IMR-90 (cell line): Measurements from ENCODE around the gene ECHS1. TPM values are rescaled to one million over a fixed set of nuclear protein-coding genes. Genes with fewer than 3 reads are reported as not detected.

Source experiments
- ATAC-seq: fragments of 200-7000 bp; cut with Tn5 transposase; 2 replicates; pipeline ENCODE4 v1.9.1; 2020; ENCODE audit warnings: low read depth, mild to moderate bottlenecking, moderate library complexity
- BruUV-seq: library from RNA; stranded (reverse); fragments of 400-500 nt; replicated peaks from 2 replicates; lab custom pipeline; 2021; lab: Mats Ljungman, UMichigan
- CTCF ChIA-PET: fragments of 300-600 bp; formaldehyde crosslinking; extraction: SDS; loops from one replicate; lab custom pipeline; 2021; ENCODE audit warnings: antibody characterized with exemption; lab: Yijun Ruan, JAX
- POLR2A ChIA-PET: fragments of 300-600 bp; sonication (Branson Sonifier 250); formaldehyde crosslinking; loops from one replicate; lab custom pipeline; 2022; ENCODE audit warnings: antibody characterized with exemption; ENCODE audit not compliant: unreplicated experiment; lab: Charles Lee
- DNase-seq: peaks from one replicate; pipeline ENCODE4 v3.0.0; 2013
- H2AFZ ChIP-seq: replicated peaks from 2 replicates; pipeline ENCODE3; 2013; ENCODE audit warnings: low read length, mild to moderate bottlenecking; ENCODE audit not compliant: poor library complexity
- H2AK5ac ChIP-seq: 2 replicates; pipeline ENCODE4 v1.6.1; 2013; ENCODE audit warnings: low read depth, low read length, inconsistent platforms
- H2AK9ac ChIP-seq: replicated peaks from 2 replicates; pipeline ENCODE3; 2013; ENCODE audit warnings: mild to moderate bottlenecking, low read depth, low read length, moderate library complexity; ENCODE audit not compliant: poor library complexity
- H2BK120ac ChIP-seq: 2 replicates; pipeline ENCODE4 v1.6.1; 2013; ENCODE audit warnings: low read depth, low read length, inconsistent platforms
- H2BK15ac ChIP-seq: 3 replicates; pipeline ENCODE4 v1.6.1; 2013; ENCODE audit warnings: low read depth, low read length, inconsistent platforms
- H2BK20ac ChIP-seq: 2 replicates; pipeline ENCODE4 v1.6.1; 2013; ENCODE audit warnings: low read depth, mild to moderate bottlenecking, inconsistent platforms, low read length, moderate library complexity
- H2BK5ac ChIP-seq: 2 replicates; pipeline ENCODE4 v1.6.1; 2013; ENCODE audit warnings: mild to moderate bottlenecking, low read depth, low read length, inconsistent platforms; ENCODE audit not compliant: poor library complexity, severe bottlenecking
- H3K14ac ChIP-seq: replicated peaks from 2 replicates; pipeline ENCODE4 v1.6.1; 2013; ENCODE audit warnings: low read depth, low read length, inconsistent platforms
- H3K18ac ChIP-seq: 2 replicates; pipeline ENCODE4 v1.6.1; 2013; ENCODE audit warnings: low read depth, low read length, control low read depth
- H3K23ac ChIP-seq: 2 replicates; pipeline ENCODE4 v1.6.1; 2013; ENCODE audit warnings: low read depth, low read length, inconsistent platforms
- H3K27ac ChIP-seq: 2 replicates; pipeline ENCODE4 v1.5.1; 2013; ENCODE audit warnings: mild to moderate bottlenecking, control low read depth, low read length; ENCODE audit not compliant: insufficient read depth
- H3K27me3 ChIP-seq: 2 replicates; pipeline ENCODE4 v1.6.1; 2013; ENCODE audit warnings: low read length; ENCODE audit not compliant: control insufficient read depth, insufficient read depth
- H3K36me3 ChIP-seq: 2 replicates; pipeline ENCODE4 v1.6.1; 2013; ENCODE audit warnings: low read length, mixed read lengths; ENCODE audit not compliant: control insufficient read depth, insufficient read depth
- H3K4ac ChIP-seq: 2 replicates; pipeline ENCODE4 v1.6.1; 2013; ENCODE audit warnings: low read depth, low read length, inconsistent platforms
- H3K4me1 ChIP-seq: 2 replicates; pipeline ENCODE4 v1.6.1; 2013; ENCODE audit warnings: low read length, mixed read lengths; ENCODE audit not compliant: control insufficient read depth, insufficient read depth
- H3K4me2 ChIP-seq: 2 replicates; pipeline ENCODE4 v1.6.1; 2013; ENCODE audit warnings: low read depth, mild to moderate bottlenecking, control low read depth, low read length, moderate library complexity
- H3K4me3 ChIP-seq: 2 replicates; pipeline ENCODE4 v1.5.1; 2013; ENCODE audit warnings: low read depth, mild to moderate bottlenecking, control low read depth, low read length, moderate library complexity; ENCODE audit not compliant: insufficient read depth
- H3K56ac ChIP-seq: 2 replicates; pipeline ENCODE4 v1.6.1; 2013; ENCODE audit warnings: low read length, inconsistent platforms; ENCODE audit not compliant: insufficient read depth; ENCODE audit errors: extremely low read depth
- H3K79me1 ChIP-seq, 2 experiments: 2 replicates each; pipeline ENCODE4 v1.6.1; 2013; ENCODE audit warnings: low read length in 2 of 2, inconsistent platforms in 1 of 2, low read depth in 1 of 2
- H3K9ac ChIP-seq: 2 replicates; pipeline ENCODE4 v1.6.1; 2013; ENCODE audit warnings: low read depth, low read length, control low read depth
- H3K9me1 ChIP-seq: 2 replicates; pipeline ENCODE4 v1.6.1; 2013; ENCODE audit warnings: low read length, inconsistent platforms; ENCODE audit not compliant: insufficient read depth
- H3K9me3 ChIP-seq: 2 replicates; pipeline ENCODE4 v1.6.1; 2013; ENCODE audit warnings: low read length; ENCODE audit not compliant: control insufficient read depth, insufficient read depth
- H4K20me1 ChIP-seq: 2 replicates; pipeline ENCODE4 v1.6.1; 2013; ENCODE audit warnings: low read length, inconsistent platforms; ENCODE audit not compliant: insufficient read depth
- H4K5ac ChIP-seq: 2 replicates; pipeline ENCODE4 v1.6.1; 2013; ENCODE audit warnings: mild to moderate bottlenecking, low read depth, low read length, control low read depth
- H4K8ac ChIP-seq, 2 experiments: 2 replicates each; pipeline ENCODE4 v1.6.1; 2013; ENCODE audit warnings: low read depth in 2 of 2, low read length in 2 of 2, control low read depth in 1 of 2, inconsistent platforms in 1 of 2
- H4K91ac ChIP-seq: 2 replicates; pipeline ENCODE4 v1.6.1; 2013; ENCODE audit warnings: low read depth, low read length, inconsistent platforms; ENCODE audit not compliant: insufficient read depth
- BHLHE40 ChIP-seq: fragments of 150-350 bp; IDR thresholded peaks from 2 replicates; pipeline ENCODE4 v1.6.1; 2016; ENCODE audit warnings: mild to moderate bottlenecking, low read depth, low read length
- CEBPB ChIP-seq: IDR thresholded peaks from 2 replicates; pipeline ENCODE4 v1.6.1; 2012; ENCODE audit warnings: low read depth, low read length, improper control_type of control experiment
- CHD1 ChIP-seq: IDR thresholded peaks from 2 replicates; pipeline ENCODE4 v1.6.1; 2012; ENCODE audit warnings: low read depth, low read length, improper control_type of control experiment
- FOS ChIP-seq: fragments of 150-350 bp; IDR thresholded peaks from 2 replicates; pipeline ENCODE4 v1.6.1; 2016; ENCODE audit warnings: low read depth, low read length
- MXI1 ChIP-seq: IDR thresholded peaks from 2 replicates; pipeline ENCODE4 v1.6.1; 2012; ENCODE audit warnings: low read depth, mild to moderate bottlenecking, low read length, moderate library complexity, borderline replicate concordance
- POLR2A ChIP-seq: IDR thresholded peaks from 2 replicates; pipeline ENCODE4 v1.6.1; 2012; ENCODE audit warnings: mild to moderate bottlenecking, low read depth, low read length
- RFX5 ChIP-seq: IDR thresholded peaks from 2 replicates; pipeline ENCODE4 v1.8.0; 2012; ENCODE audit warnings: low read depth, mild to moderate bottlenecking, low read length, moderate library complexity
- SMC3 ChIP-seq: fragments of 150-350 bp; IDR thresholded peaks from 2 replicates; pipeline ENCODE4 v1.6.1; 2016; ENCODE audit warnings: low read depth, mild to moderate bottlenecking, antibody characterized with exemption, low read length, moderate library complexity
- WGBS, 2 experiments: methylation state at CpG; one replicate each; pipeline versions ENCODE4 v1.1.5 to v1.1.7; 2013; ENCODE audit warnings: missing lambda C conversion rate in 2 of 2; ENCODE audit not compliant: insufficient read length in 1 of 2; ENCODE audit errors: extremely low coverage in 2 of 2; 5-methylcytosine and 5-hydroxymethylcytosine counted together
- dilution Hi-C: fragments of 300-500 bp; cut with HindIII; formaldehyde crosslinking; loops from one replicate; pipeline ENCODE4 v1.14.3; 2018; ENCODE audit warnings: low sequenced_read_pairs; ENCODE audit not compliant: unreplicated experiment
- in situ Hi-C: fragments of 300-500 bp; cut with MboI; formaldehyde crosslinking; loops from 3 replicates; pipeline ENCODE4 v1.14.3; 2019; ENCODE audit warnings: low sequenced_read_pairs, inconsistent platforms, mixed read lengths
- intact Hi-C: fragments of 100-400 bp; cut with micrococcal nuclease; formaldehyde crosslinking; loops from 2 replicates; pipeline ENCODE4 v1.10.0; 2022
- polyA plus RNA-seq, 3 experiments: library from polyadenylated mRNA; depleted of rRNA; stranded (reverse); fragments of >200 nt; gene quantifications; 2 replicates each; pipeline ENCODE4 v1.2.3, GENCODE V29; 2012; ENCODE audit warnings: low replicate concordance in 1 of 3
- total RNA-seq: library from RNA; depleted of rRNA; stranded (reverse); fragments of >200 nt; gene quantifications from 2 replicates; pipeline ENCODE4 v1.2.3, GENCODE V29; 2012
- TF ChIP-seq, protein P1 (sequence below): fragments of 150-350 bp; IDR thresholded peaks from 2 replicates; pipeline ENCODE4 v1.6.1; 2016; ENCODE audit warnings: low read depth, mild to moderate bottlenecking, low read length, moderate library complexity, borderline replicate concordance

ECHS1 gene
- total and polyA plus RNA-seq, 2 of the 4 experiments (the other 2 are of a cell fraction), result 60.8 to 84.2 TPM

DNA sequence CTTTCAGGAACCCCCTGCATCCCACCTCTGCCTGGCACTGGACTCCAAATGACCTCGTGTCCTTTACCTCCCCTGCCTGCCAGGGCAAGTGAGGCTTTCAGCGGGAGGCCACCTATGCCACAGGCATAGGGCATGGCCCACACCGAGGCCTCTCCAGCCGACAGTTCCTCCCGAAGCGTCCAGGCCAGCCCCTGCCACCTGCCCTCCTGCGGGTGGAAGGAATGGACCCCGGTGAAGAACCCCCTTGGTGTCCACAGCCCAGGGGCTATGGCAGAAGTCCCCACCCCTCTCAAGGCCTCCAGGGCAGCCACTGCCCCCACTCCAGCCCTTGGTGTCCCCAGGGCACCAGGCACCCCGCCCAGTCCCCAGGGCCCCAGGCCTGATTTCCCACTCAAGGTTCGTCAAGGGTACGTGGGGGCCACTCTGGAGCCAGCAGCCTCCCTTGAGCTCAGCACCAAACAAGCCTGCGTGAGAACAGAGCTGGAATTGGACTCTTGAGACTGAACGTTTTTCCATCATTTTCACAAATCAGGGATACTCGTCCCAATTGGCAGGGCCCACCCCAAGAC is 18.4 kb downstream of the ECHS1 start:
- H3K23ac ChIP-seq, result no peak overlapping the region
- peaks cover 6% of the 10 kb centered on the region; the same call in 1 of the 2 replicates for H3K4me1 ChIP-seq
- no peak overlapping the region for H3K27ac ChIP-seq
- dilution Hi-C loops, result no loop called here
- H3K9me3 ChIP-seq, result no peaks in the 10 kb centered on the region
- no peaks in the 10 kb centered on the region for H3K9me1 ChIP-seq
- BruUV-seq, result no TSS peak
- H4K5ac ChIP-seq, result no peak overlapping the region
- no peak overlapping the region for H2BK15ac ChIP-seq
- H3K14ac ChIP-seq, result no peak overlapping the region
- TF ChIP-seq POLR2A, result no peak
- no peak for TF ChIP-seq RFX5
- TF ChIP-seq FOS, result no peak
- TF ChIP-seq BHLHE40, result no peak
- no peak for TF ChIP-seq CEBPB
- TF ChIP-seq CHD1, result no peak
- TF ChIP-seq, protein P1, sequence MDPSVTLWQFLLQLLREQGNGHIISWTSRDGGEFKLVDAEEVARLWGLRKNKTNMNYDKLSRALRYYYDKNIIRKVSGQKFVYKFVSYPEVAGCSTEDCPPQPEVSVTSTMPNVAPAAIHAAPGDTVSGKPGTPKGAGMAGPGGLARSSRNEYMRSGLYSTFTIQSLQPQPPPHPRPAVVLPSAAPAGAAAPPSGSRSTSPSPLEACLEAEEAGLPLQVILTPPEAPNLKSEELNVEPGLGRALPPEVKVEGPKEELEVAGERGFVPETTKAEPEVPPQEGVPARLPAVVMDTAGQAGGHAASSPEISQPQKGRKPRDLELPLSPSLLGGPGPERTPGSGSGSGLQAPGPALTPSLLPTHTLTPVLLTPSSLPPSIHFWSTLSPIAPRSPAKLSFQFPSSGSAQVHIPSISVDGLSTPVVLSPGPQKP, result no peak
- TF ChIP-seq MXI1, result no peak
- no peak for TF ChIP-seq SMC3
- no peak for DNase-seq
- peaks cover 8 to 13% of the 10 kb centered on the region in 2 experiments; a peak in 2 of 4 replicates for H3K79me1 ChIP-seq
- intact Hi-C loops, result no loop called here
- no peak overlapping the region for H2AK5ac ChIP-seq
- peaks cover 3% of the 10 kb centered on the region for H4K20me1 ChIP-seq
- no peaks in the 10 kb centered on the region for H3K27me3 ChIP-seq
- WGBS, 2 experiments, result 94% methylated on average over 2 of the region's 14 CpGs; no CpG with 5 or more reads in 1 of the 2 experiments
- ATAC-seq, result no peak
- no peak overlapping the region for H2AFZ ChIP-seq
- H2AK9ac ChIP-seq, result no peak overlapping the region
- H3K36me3 ChIP-seq, result peaks cover 5% of the 10 kb centered on the region; the same call in 1 of the 2 replicates
- H3K9ac ChIP-seq, result no peak overlapping the region
- H2BK20ac ChIP-seq, result no peak overlapping the region
- no peak overlapping the region for H2BK120ac ChIP-seq
- no peak overlapping the region for H4K91ac ChIP-seq
- POLR2A ChIA-PET, result no interaction called here
- H2BK5ac ChIP-seq, result no peak overlapping the region
- no peak overlapping the region for H3K4ac ChIP-seq
- H3K4me2 ChIP-seq, result no peak overlapping the region
- H3K18ac ChIP-seq, result no peak overlapping the region
- H3K56ac ChIP-seq, result no peak overlapping the region
- in situ Hi-C loops, result no loop called here
- H4K8ac ChIP-seq, result no peak overlapping the region
- no peak overlapping the region for H3K4me3 ChIP-seq
- CTCF ChIA-PET, result no interaction called here
